BE2C (cell line): ENCODE measurements around the gene DCAF11.

Source experiments
- DNase-seq: peaks from one replicate; pipeline ENCODE4 v3.0.0-alpha.2; 2020
- H3K27me3 ChIP-seq: fragments of 250-450 bp; sonication (Bioruptor Pico); 2 replicates; pipeline ENCODE4 v1.5.1; 2020; ENCODE audit warnings: mild to moderate bottlenecking
- H3K36me3 ChIP-seq: fragments of 250-450 bp; sonication (Bioruptor Pico); 2 replicates; pipeline ENCODE4 v1.5.1; 2020; ENCODE audit warnings: mild to moderate bottlenecking
- H3K4me1 ChIP-seq: fragments of 250-450 bp; sonication (Bioruptor Pico); 2 replicates; pipeline ENCODE4 v1.5.1; 2020
- H3K4me3 ChIP-seq: 2 replicates; pipeline ENCODE4 v1.5.1; 2011; ENCODE audit warnings: low read depth, low read length
- H3K9me3 ChIP-seq: fragments of 250-450 bp; sonication (Bioruptor Pico); 2 replicates; pipeline ENCODE4 v1.5.1; 2020
- TF ChIP-seq, protein P1 (sequence below): IDR thresholded peaks from 2 replicates; pipeline ENCODE4 v1.5.1; 2012; ENCODE audit warnings: mild to moderate bottlenecking, low read depth, low read length

The DCAF11 gene

DNA sequence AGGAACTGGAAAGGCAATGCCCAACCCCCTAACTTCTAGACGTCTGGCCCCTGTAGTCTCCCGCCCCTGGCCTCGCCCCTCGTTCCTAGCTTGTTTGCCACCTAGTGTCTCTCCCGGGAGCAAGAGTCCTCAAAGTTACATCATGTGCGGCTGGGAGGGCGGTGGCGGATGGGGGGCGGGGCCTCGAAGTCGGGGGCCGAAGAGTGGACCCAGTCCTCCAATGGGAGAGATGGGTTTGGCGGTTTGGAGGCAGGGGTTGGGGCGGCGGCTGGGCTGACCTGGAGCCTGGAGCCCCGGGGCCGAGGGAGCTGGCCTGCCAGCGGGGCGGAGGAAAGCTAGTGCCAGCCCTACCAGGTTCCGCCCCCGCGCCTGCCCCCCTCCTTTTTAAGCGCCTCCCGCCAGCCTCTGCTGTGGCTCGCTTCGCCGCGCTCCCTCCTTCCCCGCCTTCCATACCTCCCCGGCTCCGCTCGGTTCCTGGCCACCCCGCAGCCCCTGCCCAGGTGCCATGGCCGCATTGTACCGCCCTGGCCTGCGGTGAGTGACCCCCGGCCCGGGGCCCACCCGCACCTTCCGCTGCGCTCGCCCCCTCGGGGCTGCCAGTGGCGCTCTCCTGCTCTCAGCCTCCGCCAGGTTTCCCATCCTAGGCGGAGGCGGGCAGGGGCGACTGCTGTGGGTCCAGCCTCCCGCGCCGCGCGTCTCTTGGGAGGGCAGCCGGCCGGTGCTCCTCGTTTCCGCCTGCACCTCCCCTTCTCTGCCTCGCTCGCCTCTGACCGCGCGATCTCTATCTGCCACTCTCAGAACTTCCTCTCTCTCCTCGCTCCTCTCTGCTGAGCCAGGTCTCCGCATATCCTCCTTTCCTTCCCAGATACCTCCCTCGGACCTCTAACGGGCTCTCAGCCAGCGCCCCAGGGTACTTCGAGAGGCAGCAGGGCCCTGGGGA is 20.4 kb upstream of the DCAF11 start, which contains the start of gene PCK2:
PCK2 (plus strand) TSS at position 411 of the 940 bp plus-strand sequence; CDS start at position 506, 95 bp downstream.
- TF ChIP-seq, protein P1, sequence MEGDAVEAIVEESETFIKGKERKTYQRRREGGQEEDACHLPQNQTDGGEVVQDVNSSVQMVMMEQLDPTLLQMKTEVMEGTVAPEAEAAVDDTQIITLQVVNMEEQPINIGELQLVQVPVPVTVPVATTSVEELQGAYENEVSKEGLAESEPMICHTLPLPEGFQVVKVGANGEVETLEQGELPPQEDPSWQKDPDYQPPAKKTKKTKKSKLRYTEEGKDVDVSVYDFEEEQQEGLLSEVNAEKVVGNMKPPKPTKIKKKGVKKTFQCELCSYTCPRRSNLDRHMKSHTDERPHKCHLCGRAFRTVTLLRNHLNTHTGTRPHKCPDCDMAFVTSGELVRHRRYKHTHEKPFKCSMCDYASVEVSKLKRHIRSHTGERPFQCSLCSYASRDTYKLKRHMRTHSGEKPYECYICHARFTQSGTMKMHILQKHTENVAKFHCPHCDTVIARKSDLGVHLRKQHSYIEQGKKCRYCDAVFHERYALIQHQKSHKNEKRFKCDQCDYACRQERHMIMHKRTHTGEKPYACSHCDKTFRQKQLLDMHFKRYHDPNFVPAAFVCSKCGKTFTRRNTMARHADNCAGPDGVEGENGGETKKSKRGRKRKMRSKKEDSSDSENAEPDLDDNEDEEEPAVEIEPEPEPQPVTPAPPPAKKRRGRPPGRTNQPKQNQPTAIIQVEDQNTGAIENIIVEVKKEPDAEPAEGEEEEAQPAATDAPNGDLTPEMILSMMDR: peak; percentile 11; the same call in 1 of the 2 replicates
- H3K9me3 ChIP-seq: no peaks in the 10 kb centered on the region
- H3K27me3 ChIP-seq: no peaks in the 10 kb centered on the region
- peaks cover 17% of the 10 kb centered on the region for H3K36me3 ChIP-seq
- peaks cover 10% of the 10 kb centered on the region for H3K4me1 ChIP-seq
- H3K4me3 ChIP-seq: peak within 1 kb of the TSS; percentile 99
- peak; percentile 98 for DNase-seq

DNA sequence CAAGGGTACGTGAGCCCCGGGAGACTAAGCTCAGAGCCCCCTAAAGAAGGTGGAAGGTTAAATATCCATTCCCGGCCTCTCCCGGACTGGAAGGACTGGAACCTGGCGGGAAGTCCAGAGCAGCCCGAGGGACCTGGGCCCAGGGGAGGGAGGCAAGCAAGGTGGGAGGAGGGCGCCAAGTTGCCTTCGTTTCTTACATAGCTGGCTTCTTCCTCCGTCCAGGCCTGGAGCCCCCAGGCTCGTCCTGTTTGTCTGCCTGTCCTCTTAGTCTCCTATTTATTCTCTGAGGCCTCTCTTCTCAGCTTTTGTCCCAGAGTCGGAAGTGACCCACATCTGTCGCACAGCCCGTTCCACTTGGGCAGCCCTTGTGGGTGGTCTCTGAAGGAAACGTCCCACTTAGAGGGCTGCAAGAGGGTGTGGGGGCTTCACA is 19.7 kb upstream of the DCAF11 start:
- TF ChIP-seq, protein P1: no peak
- Histone ChIP-seq H3K4me3 (peak overlapping the region; percentile 99), H3K9me3 (no peaks in the 10 kb centered on the region), H3K27me3 (no peaks in the 10 kb centered on the region), H3K4me1 (peaks cover 10% of the 10 kb centered on the region), H3K36me3 (peaks cover 24% of the 10 kb centered on the region)
- DNase-seq: no peak

DNA sequence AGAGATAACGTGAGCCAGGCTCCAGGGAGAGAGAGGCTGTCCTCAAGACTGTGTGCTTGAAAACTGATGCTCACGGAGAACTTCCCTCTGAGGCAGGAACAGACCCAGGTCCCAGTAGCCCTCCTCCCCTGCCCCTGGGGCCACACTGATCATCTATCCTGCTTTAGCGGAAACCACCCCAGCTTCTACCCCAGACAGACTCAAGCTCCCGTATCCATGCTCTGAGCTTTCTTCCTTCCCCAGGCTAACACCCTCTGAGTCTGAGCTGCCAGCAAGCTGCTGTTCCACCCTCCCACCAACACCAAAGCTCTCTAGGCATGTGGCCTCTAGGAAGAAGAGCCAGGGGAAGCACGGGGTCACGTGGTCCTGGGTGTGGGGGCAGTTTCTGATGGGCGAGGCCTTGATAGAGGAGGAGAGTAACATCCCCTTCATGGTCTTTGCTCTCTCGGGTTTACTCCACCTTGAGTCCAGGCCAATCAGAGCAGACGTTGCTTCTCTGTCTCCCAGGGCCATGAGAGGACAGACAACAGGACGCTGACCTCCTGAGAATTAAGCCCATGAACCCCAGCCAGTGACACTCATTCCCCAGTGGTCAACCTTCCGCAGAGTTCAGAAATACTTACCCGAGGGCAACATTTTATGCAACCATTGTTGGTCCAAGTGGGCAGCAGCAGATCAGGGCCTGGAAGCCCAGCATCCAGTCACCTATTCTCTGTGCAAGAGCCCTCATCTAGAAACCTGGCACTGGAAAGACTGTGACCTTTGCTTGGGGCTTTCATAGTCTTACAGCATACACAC is 19.1 kb upstream of the DCAF11 start:
- Histone ChIP-seq H3K27me3 (no peaks in the 10 kb centered on the region), H3K4me1 (peaks cover 8% of the 10 kb centered on the region), H3K36me3 (peaks cover 29% of the 10 kb centered on the region), H3K9me3 (no peaks in the 10 kb centered on the region), H3K4me3 (peak overlapping the region; percentile 99)
- TF ChIP-seq, protein P1: no peak
- peak; percentile 90 for DNase-seq

DNA sequence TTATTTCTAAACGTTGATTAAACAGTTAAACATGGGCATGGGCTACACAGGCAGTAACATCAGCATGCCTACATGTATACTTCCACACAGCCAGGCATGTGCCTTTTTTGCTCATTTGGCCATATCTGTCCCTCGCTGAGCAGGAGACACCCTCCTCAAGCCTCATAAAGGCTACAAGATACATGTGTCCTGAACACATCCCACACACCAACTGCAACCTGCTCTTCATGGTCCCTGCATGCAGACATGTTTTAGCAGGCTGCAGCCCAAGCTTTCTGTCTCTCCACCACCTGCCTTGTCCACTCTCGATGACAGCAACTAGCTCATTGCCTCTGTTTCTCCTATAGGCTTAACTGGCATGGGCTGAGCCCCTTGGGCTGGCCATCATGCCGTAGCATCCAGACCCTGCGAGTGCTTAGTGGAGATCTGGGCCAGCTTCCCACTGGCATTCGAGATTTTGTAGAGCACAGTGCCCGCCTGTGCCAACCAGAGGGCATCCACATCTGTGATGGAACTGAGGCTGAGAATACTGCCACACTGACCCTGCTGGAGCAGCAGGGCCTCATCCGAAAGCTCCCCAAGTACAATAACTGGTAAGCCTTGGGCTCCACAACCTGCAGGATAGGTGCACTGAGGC is 17.9 kb upstream of the DCAF11 start:
- Histone ChIP-seq H3K9me3 (no peaks in the 10 kb centered on the region), H3K27me3 (no peaks in the 10 kb centered on the region), H3K36me3 (peaks cover 29% of the 10 kb centered on the region), H3K4me1 (peaks cover 5% of the 10 kb centered on the region), H3K4me3 (no peak overlapping the region)
- TF ChIP-seq, protein P1: no peak
- no peak for DNase-seq

DNA sequence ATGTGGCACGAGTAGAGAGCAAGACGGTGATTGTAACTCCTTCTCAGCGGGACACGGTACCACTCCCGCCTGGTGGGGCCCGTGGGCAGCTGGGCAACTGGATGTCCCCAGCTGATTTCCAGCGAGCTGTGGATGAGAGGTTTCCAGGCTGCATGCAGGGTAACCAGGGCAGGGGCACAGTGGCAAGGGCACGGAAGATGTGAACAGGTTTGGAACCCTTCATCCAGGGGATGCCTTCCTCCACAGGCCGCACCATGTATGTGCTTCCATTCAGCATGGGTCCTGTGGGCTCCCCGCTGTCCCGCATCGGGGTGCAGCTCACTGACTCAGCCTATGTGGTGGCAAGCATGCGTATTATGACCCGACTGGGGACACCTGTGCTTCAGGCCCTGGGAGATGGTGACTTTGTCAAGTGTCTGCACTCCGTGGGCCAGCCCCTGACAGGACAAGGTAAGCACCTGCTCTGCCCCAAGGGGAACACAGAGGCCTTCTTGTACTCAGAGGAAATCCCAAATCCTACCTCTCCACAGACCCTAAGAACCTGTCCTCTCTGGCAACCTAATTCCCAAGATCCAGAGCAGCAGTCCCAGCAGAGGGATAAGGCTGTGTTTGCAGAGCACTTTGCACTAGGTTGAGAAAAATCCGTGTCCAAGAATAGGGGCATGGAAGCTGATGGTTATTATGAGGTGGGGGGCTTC is 16.2 kb upstream of the DCAF11 start:
- Histone ChIP-seq H3K4me3 (no peak overlapping the region), H3K36me3 (peaks cover 37% of the 10 kb centered on the region), H3K9me3 (no peaks in the 10 kb centered on the region), H3K4me1 (peaks cover 4% of the 10 kb centered on the region), H3K27me3 (no peaks in the 10 kb centered on the region)
- TF ChIP-seq, protein P1: no peak
- DNase-seq: no peak
